GM19324 (cell line): ENCODE results near the gene SRD5A1.

Experiments used
- ATAC-seq: cut with Tn5 transposase; IDR thresholded peaks from one replicate; pipeline ENCODE4 v1.9.1; 2021; ENCODE audit warnings: mild to moderate bottlenecking, moderate library complexity; ENCODE audit not compliant: unreplicated experiment, low FRiP score

The SRD5A1 gene

DNA sequence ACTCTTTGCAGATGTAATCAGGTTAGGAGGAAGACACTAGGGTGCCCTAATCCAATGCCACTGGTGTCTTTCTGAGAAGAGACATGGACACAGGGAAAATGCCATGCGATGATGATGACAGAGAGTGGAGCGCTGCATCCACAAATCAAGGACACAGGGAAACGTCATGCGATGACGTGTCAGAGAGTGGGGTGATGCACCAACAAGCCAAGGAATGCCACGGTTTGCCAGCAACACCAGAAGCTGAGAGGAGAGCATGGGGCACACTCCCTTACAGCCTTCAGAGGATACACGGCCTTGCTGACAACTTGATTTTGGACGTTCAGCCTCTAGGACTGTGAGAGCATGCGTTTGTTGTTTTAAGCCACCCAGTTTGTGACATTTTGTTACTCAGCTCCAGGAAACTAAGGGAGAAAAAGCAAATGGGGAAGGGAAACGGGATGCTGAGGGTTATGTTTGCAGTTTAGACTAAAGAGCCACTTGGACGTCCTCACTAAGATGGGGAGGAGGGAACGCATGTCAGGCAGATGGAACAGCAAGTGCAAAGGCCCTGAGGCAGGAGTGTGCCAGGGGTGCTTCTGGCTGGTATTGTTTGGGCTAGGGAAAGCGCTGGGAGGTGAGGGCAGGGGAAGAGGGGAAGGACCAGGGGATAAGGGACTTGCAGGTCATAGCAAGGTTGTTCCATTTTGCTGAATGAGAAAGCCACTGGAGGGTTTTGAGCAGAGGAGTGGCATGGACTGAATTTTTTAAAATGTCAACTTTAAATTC lies 77.5 kb downstream of the SRD5A1 start:
- ATAC-seq, result no peak

DNA sequence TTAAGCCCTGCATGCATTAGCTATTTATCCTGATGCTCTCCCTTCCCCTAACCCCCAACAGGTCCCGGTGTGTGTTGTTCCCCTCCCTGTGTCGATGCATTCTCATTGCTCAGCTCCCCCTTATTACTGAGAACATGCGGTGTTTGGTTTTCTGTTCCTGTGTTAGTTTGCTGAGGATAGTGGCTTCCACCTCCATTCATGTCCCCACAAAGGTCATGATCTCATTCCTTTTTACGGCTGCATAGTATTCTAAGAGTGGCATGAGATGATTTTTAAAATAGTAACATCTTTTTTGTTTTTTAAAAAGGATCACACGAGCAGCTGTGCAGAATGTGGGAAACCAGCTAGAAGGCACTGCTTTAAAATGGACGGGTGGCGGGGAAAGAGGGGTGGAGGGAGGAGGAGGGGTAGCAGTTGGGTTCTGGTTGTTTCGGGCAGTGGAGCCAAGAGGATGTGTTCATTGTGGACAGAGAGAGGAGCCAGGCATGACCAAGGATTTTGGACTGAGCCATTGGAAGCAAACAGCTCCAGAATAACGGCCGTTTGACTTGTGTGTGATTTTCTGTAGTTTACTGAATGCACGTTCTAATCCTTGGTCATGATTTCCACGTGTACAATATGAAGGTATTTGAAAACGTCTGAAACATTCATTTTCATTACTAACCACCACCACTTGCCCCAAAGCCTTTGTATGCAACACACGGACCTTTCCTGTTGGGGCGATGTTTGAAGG lies 78.3 kb downstream of the SRD5A1 start:
- ATAC-seq, result no peak

DNA sequence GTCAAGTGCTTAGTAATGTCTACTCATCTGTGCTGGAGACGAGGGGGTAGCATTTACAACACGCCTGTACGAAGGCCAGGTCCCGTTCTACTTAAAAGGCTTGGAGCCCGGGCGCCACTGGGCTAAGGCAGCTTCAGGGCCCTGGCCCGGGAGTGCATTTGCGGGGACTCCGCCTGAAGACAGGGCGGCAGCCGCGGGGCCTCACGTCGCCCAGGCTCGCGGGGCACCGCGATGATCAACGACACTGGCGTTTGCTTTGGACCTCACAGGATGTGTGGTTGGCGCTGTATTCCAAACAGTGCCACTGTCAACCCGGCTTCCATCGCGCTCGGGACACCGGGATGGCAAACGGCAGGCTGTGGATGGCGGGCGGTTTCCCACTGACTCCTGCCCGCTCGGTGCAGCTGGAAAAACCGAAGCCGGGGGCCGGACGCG lies 78.9 kb downstream of the SRD5A1 start:
- ATAC-seq, result no peak

- peak; percentile 72 for ATAC-seq
Observed at GRCh38 chr5:6712577-6713273, 79.5 kb downstream of the SRD5A1 start.

DNA sequence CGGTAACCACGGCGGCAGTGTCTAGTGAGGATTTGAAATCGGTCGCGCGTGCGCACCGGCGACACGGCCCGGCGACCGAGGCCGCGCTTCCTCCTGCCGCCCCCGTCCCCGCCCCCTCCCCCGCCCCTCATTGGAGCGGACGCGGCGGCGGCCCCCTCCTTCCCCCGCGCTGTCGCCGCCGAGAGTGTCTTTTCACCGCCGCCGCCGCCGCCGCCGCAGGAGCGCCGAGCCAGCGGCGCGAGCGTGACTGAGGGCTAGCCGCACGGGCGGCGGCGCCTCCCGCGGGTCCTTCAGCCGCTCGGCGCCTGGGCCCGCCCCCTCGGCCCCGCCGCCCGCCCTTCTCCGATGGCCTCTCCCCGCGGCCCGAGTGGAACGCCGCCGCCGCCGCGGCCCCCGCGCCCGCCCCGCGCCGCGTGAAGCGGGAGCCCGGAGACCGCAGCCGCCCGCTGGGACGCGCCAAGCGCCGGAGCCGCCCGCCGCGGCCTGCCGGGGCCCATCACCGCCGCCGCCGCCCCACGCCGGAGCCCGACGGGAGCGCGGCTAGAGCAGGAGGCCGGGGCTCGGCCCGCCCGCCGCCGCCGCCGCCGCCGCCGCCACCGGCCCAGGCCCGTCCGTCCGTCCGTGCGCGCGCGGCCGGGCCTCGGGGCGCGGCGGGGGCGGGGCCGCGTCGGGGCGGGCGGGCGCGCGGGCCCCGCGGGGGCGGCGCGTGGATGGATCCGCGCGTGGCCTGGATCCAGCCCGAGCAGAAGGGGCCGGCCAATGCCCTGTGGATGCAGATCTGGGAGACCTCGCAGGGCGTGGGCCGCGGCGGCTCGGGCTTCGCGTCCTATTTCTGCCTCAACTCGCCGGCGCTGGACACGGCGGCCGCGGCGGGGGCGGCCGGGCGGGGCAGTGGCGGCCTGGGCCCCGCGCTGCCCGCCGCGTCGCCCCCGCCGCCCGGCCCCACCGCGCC lies 80.3 kb downstream of the SRD5A1 start, which contains the start of gene TENT4A:
TENT4A (plus strand) TSS at position 159 of the 952 bp plus-strand sequence; CDS start at position 711, 552 bp downstream.
- ATAC-seq, result peak; percentile 37

- ATAC-seq, result peak; percentile 1
Observed at GRCh38 chr5:6714226-6715041, 81.2 kb downstream of the SRD5A1 start.

DNA sequence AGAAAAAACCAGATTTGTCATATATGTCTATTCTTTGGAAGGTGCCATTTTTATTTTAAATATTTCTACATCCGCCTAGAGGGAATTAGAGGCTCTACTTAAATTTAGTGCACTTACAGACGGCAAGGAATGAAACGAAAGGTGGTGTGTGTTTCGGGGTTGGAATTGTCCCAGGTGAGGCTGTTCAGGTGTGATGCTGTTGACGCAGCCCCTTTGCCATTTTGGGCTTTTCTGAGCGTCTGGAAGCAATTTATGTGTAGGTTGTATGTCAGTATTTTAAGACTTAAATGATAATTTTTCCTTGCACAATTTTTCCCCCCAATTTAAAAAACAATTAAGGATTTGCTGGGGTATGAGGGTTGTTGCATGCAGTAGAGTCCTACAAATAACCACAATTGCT lies 82.0 kb downstream of the SRD5A1 start:
- no peak for ATAC-seq

- no peak for ATAC-seq
Observed at GRCh38 chr5:6715758-6716628, 82.8 kb downstream of the SRD5A1 start.

DNA sequence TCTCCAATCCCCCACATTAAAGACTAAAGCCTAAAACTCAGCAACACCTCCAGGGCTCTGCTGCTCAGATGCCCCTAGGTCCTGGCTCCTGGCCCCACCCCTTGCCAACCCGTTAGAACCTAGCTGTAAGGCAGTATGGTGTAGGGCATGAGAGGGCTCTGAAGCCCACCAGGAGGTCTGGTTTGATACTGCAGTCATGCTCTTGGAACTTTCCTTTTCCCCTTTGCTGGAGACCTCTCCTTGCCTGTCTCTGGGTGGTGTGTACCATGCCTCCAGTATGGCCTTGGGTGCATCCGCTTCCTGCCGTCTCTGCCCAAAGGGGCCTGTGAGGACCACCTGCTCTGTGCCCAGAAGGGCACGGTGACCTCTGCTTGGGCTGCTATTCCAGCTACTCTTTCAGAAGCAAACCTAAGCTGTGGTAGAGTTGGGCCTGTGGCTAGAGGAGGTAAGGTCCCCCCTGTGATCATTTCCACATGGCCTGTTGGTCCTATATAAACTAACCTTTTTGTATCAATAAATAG lies 83.4 kb downstream of the SRD5A1 start:
- no peak for ATAC-seq

DNA sequence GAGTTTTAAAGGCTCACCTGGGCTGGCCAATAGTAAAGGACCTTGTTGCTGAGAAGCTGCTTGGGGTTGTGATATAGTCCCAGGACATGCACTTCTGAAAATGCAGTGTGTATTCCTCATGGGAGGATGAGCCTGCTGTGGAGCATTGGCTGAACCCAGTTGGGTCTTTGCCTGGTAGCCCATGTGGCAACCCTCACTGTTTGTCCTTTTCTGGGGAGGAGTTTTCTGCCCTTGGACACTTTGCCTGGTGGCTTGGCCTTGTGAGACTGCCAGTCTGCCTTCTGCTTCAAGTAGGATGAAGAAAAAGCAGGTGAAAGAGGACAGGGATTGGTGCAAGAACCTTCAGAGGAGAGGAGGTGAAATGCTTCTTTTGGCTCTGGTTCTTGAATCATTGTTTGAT lies 84.0 kb downstream of the SRD5A1 start:
- no peak for ATAC-seq

GRCh38 chr5:6717687-6718086 lies 84.4 kb downstream of the SRD5A1 start:
- ATAC-seq, result no peak

- ATAC-seq, result no peak
Observed at GRCh38 chr5:6718161-6718681, 85.0 kb downstream of the SRD5A1 start.

- ATAC-seq, result no peak
Observed at GRCh38 chr5:6718718-6719117, 85.5 kb downstream of the SRD5A1 start.

DNA sequence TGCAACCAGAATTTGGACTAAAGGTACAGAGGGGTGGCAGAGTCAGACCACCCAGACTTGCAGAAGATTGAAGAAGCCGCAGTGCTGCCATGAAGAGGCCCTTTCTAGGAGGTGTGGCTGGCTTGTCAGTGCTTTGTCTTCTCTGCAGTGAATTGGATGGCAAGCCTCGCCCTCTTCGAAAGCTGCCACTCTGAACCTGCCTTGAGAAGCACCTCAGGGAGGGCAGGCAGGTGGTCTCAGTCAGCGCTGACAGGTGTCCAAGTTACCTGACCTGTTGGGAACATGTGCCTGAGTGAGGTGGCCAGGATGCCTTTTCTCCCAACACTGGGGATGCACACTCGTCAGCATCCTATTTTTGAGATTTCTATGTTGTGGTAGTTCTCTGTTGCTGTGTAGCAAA lies 86.2 kb downstream of the SRD5A1 start:
- ATAC-seq, result no peak

GRCh38 chr5:6719896-6720560 lies 86.8 kb downstream of the SRD5A1 start:
- no peak for ATAC-seq

- ATAC-seq, result no peak
Observed at GRCh38 chr5:6720561-6720921, 87.3 kb downstream of the SRD5A1 start.

- ATAC-seq, result no peak
Observed at GRCh38 chr5:6721442-6721841, 88.2 kb downstream of the SRD5A1 start.
